HG03139 (cell line): ENCODE measurements around the gene NOL4L.
"Not testable (repeated sequence)": the region's sequence is repeated elsewhere in the genome, so short reads cannot be mapped to it uniquely, and the experiment has no call there.

ENCODE experiments used
- ATAC-seq: cut with Tn5 transposase; IDR thresholded peaks from one replicate; pipeline ENCODE4 v1.9.1; 2021; ENCODE audit not compliant: unreplicated experiment

NOL4L gene

GRCh38 chr20:32596681-32597252 lies 11.6 kb upstream of the NOL4L start:
- no peak for ATAC-seq

- ATAC-seq = no peak
Observed at GRCh38 chr20:32595143-32595542, 10.0 kb upstream of the NOL4L start.

- not testable (repeated sequence) for ATAC-seq
Observed at GRCh38 chr20:32594669-32595068, 9.5 kb upstream of the NOL4L start.

DNA sequence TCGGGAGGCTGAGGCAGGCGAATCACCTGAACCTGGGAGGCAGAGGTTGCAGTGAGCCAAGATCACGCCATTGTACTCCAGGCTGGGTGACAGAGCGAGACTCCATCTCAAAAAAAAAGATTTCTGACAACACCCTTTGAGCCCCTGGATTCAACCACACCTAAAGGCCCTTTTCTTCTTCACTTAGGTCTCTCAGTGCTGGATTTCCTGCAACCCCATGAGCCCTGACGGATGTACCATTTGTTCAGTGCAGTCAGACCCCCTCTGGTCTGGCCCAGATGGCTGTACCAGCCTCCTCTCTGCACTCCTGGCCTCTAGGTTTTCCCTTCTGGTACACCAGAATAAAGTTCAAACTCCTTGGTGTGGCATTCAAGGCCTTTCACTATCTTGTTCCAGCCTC lies 9.1 kb upstream of the NOL4L start:
- ATAC-seq = no peak

GRCh38 chr20:32592616-32593015 lies 7.5 kb upstream of the NOL4L start:
- not testable (repeated sequence) for ATAC-seq

GRCh38 chr20:32592022-32592421 lies 6.9 kb upstream of the NOL4L start:
- ATAC-seq = no peak

DNA sequence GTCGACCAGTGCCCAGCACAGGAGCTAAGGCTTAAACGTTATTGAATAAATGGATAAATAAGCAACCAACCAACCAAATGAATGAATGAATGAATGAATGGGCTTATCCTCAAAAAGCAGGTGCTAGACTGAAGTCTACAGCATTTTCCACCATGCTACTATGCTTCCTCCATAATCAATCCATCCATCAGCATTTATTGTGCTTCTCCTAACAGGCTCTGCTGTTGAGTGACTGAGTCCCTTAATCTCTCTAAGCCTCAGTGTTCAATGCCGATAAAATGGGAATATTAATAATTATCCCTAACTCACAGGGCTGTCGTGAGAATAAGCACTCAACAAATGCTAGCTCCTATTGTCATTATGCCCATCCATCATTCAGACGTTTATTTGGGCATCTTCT lies 4.6 kb upstream of the NOL4L start:
- no peak for ATAC-seq

GRCh38 chr20:32589256-32589655 lies 4.1 kb upstream of the NOL4L start:
- no peak for ATAC-seq

GRCh38 chr20:32588040-32588439 lies 2.9 kb upstream of the NOL4L start:
- no peak for ATAC-seq

DNA sequence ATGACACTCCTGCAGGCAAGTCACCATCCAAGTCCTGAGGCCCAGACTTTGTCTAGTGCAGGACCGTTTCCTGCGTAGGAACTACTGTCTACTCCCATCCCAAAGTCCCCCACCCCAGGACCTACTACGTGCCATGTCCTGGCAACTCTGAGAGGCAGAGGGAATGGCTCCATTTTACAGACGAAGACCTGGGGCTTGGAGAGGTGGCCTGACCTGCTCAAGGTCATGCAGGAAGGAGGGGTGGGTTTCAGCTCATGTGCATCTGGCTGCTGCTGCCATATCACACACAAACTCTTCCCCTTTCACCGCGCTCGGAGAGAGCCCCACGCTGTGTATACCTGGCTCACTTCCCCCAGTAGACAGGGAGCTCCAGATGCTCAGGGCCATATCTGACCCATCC lies 1.2 kb upstream of the NOL4L start:
- no peak for ATAC-seq

DNA sequence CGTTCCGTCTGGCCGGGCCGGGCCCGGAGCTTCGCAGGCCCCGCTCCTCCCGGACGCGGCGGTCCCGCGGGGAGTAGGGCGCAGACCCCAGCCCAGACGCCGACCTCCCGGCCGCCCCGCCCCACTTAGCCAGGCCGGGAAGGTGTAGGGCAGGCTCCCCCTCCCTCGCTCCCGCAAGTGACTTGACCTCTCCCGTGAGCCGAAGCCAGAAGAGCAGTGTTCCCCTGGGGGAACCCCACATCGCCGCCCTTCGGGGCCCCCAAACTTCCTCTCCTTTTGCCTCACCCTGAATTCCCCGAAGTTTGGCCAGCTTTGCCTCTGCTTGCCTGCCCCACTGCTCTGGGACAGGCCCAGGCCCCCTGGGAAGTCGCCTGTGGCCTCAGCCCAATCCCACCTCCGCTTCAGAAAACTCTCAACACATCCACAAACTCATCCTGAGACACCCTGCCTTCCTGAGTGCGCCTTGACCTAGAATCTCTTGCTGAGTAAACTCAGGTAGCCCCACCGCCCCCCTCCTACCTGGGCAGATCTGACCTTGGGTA lies 524 bp upstream of the NOL4L start:
- ATAC-seq = no peak

DNA sequence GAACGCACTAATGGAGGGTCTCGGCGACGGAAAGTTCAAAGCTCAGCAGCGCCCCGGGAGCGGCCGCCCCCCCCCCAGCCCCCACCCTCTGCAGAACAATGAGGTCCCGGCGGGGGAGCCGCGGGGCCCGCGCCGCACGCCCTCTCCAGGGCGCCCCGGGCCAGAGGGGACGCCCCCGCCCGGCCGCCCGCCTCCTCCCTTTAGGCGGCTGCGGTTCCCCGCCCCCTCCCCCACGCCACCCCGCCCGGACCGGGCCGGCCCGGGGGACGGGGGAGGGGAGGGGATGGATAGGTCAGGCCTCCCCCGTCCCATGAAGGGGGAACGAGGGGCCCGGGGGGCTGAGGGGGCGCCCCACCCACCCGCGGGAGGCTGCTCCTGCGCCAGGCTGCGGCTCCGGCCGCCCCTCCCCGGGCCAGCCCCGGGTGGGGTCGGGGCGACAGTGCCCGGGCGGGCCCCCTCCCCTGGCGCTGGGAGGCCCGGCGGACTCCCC lies 1.5 kb downstream of the NOL4L start:
- ATAC-seq = no peak

GRCh38 chr20:32582659-32583580 lies 2.2 kb downstream of the NOL4L start:
- ATAC-seq = no peak

GRCh38 chr20:32581839-32582658 lies 3.1 kb downstream of the NOL4L start:
- ATAC-seq = no peak

DNA sequence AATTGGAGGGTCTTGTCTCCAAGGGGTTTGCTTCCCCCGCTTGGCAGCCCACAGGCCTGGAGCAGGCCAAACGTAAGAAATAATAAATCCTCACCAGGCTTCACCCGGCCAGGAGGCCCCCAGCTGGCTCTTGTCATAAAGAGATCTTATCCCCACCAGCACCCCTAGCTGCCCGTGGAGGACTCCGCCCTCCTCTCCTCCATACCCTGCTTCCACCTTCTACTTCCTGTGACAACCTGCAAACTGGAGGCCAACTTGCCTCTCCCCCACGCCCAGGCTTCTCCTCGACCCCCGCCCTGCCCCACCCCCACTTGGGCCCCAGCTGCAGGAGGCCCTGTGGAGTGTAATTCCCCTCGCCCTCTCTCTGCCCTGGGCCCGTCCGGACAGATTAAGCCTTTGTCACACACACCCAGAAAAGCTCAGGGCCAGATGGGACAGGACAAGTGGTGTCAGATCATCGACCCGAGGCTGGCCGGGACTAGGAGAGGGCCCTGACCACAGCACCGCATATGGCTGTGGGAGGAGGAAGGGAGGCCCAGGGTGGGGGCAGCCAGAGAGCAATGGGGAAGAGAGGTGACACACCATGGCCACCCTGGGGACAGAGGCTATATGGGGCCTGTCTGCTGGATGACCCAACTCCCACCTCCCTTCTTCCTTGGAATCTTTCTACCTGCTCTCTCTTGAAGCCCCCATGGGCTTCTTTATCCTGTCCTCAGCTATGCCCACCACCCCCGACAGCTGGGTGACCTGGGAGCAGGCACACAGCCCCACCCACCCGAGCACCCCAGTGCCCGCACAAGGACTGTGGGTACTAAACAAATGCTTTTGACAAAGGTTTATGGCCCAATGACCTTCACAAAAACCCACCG lies 3.9 kb downstream of the NOL4L start:
- ATAC-seq = no peak

- no peak for ATAC-seq
Observed at GRCh38 chr20:32580219-32580969, 4.7 kb downstream of the NOL4L start.

DNA sequence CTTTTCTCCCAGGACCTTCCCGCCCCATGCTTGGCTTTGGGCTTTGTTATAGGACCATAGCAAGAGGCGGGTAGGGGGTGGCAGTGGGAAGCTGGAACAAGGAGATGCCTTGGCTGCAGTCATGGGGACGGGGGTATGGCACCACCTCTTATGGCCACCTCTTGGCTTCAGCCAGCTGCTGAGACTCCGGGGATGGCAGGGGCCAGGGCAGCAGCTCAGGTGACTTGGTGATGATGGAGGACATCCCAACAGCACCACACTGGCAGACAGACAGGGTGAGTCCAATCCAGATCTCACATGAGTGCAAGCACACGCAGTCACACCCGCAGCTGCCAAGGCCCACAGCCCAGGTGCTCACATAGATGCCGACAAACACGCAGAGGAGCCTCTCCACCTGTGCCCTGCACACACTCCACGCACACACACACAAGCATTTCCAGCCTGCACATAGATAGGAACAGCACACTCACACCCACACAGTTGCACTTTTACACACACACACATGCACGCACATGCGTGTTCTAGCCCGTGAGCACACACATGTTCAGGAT lies 6.2 kb downstream of the NOL4L start:
- ATAC-seq = no peak

- ATAC-seq = not testable (repeated sequence)
Observed at GRCh38 chr20:32578062-32578461, 7.1 kb downstream of the NOL4L start.

GRCh38 chr20:32577657-32578056 lies 7.5 kb downstream of the NOL4L start:
- no peak for ATAC-seq
